SK-N-MC (cell line): ENCODE measurements around the gene MARVELD1.

ENCODE experiments used
- EZH2 ChIP-seq: fragments of 200-600 bp; sonication (generic); IDR thresholded peaks from one replicate; pipeline ENCODE4 v1.6.1; 2017; ENCODE audit warnings: antibody characterized with exemption
- FOXP2 ChIP-seq: optimal IDR thresholded peaks from 2 replicates; pipeline ENCODE3; 2011; ENCODE audit warnings: mild to moderate bottlenecking, moderate library complexity; ENCODE audit not compliant: insufficient read depth; ENCODE audit errors: extremely low read length, control extremely low read depth
- POLR2AphosphoS5 ChIP-seq: IDR thresholded peaks from 2 replicates; pipeline ENCODE4 v1.6.1; 2012; ENCODE audit warnings: mild to moderate bottlenecking, low read depth, low read length, borderline replicate concordance

DNA sequence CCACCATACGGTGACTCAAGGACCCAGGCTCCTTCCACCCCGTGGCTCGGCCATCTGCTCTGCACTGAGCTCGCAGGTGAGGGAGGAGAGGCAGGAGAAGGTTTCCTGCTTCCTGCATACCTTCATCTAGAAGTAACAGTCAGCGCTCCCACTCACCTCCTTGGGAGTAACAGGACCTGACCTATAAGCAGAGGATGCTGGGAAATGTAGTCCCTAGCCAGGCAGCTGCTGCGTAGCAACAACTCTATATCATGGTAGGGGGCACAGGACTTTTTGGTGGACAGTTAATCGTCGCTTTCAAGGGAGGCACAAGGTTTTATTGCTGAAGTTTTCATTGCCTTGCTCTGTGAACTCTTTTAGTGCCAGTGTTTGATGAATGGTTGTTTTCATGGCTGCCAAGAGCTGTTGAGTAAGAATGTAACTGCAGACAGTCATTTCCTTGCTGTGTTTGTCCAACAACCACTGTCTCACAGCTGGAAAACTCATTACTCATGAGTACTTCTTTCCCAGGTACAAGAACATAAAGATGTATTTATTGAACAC, 13.2 kb downstream of the MARVELD1 start:
- TF ChIP-seq EZH2, result no peak
- no peak for TF ChIP-seq POLR2AphosphoS5
- TF ChIP-seq FOXP2, result no peak
